Endothelial cell of umbilical vein (primary cell): ENCODE measurements around the gene SUZ12. TPM values are rescaled to one million over a fixed set of nuclear protein-coding genes. Genes with fewer than 3 reads are reported as not detected.
A peak's percentile ranks its signal among the peaks of the same experiment; 100 is the strongest.

Experiments
- BruUV-seq: library from RNA; stranded (reverse); fragments of 400-500 nt; replicated peaks from 2 replicates; lab custom pipeline; 2021; lab: Mats Ljungman, UMichigan
- CTCF ChIA-PET: fragments of 300-600, 350-600 bp; sonication (Branson Sonifier 250); formaldehyde crosslinking; loops from one replicate; lab custom pipeline; 2021; ENCODE audit warnings: antibody characterized with exemption, inconsistent platforms; lab: Charles Lee
- POLR2A ChIA-PET: fragments of 300-600, 350-600 bp; sonication (Branson Sonifier 250); formaldehyde crosslinking; loops from one replicate; lab custom pipeline; 2021; ENCODE audit warnings: antibody characterized with exemption, inconsistent platforms; lab: Charles Lee
- DNase-seq: peaks from one replicate; pipeline ENCODE4 v3.0.0-alpha.2; 2011; ENCODE audit warnings: low read depth, low spot score
- FAIRE-seq: peaks from 2 replicates; lab custom pipeline; 2011; peaks lifted over from hg19 to GRCh38; lab: Jason Lieb, UNC
- H2AFZ ChIP-seq: 2 replicates; pipeline ENCODE4 v1.6.0; 2012; ENCODE audit warnings: low read depth, low read length, control low read depth, inconsistent platforms
- H3K27ac ChIP-seq: 2 replicates; pipeline ENCODE4 v1.5.1; 2011; ENCODE audit warnings: low read depth, mild to moderate bottlenecking, control low read depth, low read length, moderate library complexity; ENCODE audit not compliant: insufficient read depth
- H3K27me3 ChIP-seq, 2 experiments: 2 replicates each; pipeline versions ENCODE4 v1.6.0 to v1.6.1; 2011; ENCODE audit warnings: low read length in 2 of 2, mixed read lengths in 1 of 2; ENCODE audit not compliant: control insufficient read depth in 2 of 2, insufficient read depth in 2 of 2
- H3K36me3 ChIP-seq, 2 experiments: 2 replicates in 1 of 2; 3 replicates in 1 of 2; pipeline ENCODE4 v1.5.1; 2011; ENCODE audit warnings: low read length in 2 of 2, mild to moderate bottlenecking in 1 of 2, moderate library complexity in 1 of 2; ENCODE audit not compliant: control insufficient read depth in 2 of 2, insufficient read depth in 2 of 2; ENCODE audit errors: extremely low read depth in 1 of 2
- H3K4me1 ChIP-seq: 3 replicates; pipeline ENCODE4 v1.5.1; 2011; ENCODE audit warnings: mild to moderate bottlenecking, low read length; ENCODE audit not compliant: control insufficient read depth, insufficient read depth; ENCODE audit errors: extremely low read depth
- H3K4me2 ChIP-seq: 2 replicates; pipeline ENCODE4 v1.6.1; 2011; ENCODE audit warnings: low read length, control low read depth, mixed read lengths; ENCODE audit not compliant: insufficient read depth
- H3K4me3 ChIP-seq, 3 experiments: fragments of 200-600 bp in 1 of 3; sonication (generic), shearing (Covaris generic) in 1 of 3; replicated peaks in 1 of 3; 2 replicates each; pipeline ENCODE4 v1.5.1; 2011 to 2016; ENCODE audit warnings: control low read depth in 3 of 3, low read length in 3 of 3, mild to moderate bottlenecking in 2 of 3, inconsistent platforms in 1 of 3, low read depth in 1 of 3, moderate library complexity in 1 of 3; ENCODE audit not compliant: insufficient read depth in 1 of 3
- H3K79me2 ChIP-seq: 2 replicates; pipeline ENCODE4 v1.6.0; 2012; ENCODE audit warnings: low read length, inconsistent platforms; ENCODE audit not compliant: control insufficient read depth, insufficient read depth
- H3K9ac ChIP-seq: replicated peaks from 2 replicates; pipeline ENCODE3; 2011; ENCODE audit warnings: low read length, control low read depth; ENCODE audit not compliant: insufficient read depth; ENCODE audit errors: extremely low read depth
- H3K9me1 ChIP-seq: replicated peaks from 3 replicates; pipeline ENCODE4 v1.6.0; 2011; ENCODE audit warnings: mild to moderate bottlenecking, low read length; ENCODE audit not compliant: control insufficient read depth, insufficient read depth; ENCODE audit errors: extremely low read depth
- H3K9me3 ChIP-seq: replicated peaks from 2 replicates; pipeline ENCODE4 v1.5.1; 2012; ENCODE audit warnings: low read length, inconsistent platforms; ENCODE audit not compliant: control insufficient read depth, insufficient read depth
- H4K20me1 ChIP-seq: replicated peaks from 2 replicates; pipeline ENCODE3; 2011; ENCODE audit warnings: mild to moderate bottlenecking, low read length; ENCODE audit not compliant: control insufficient read depth, insufficient read depth; ENCODE audit errors: extremely low read depth
- CTCF ChIP-seq, 2 donors: IDR thresholded peaks; 1 replicate in 1 of 2; 2 replicates in 1 of 2; pipeline ENCODE4 v1.5.1; 2011; ENCODE audit warnings: low read length in 2 of 2, mild to moderate bottlenecking in 2 of 2, moderate library complexity in 2 of 2, control low read depth in 1 of 2, inconsistent platforms in 1 of 2, low read depth in 1 of 2; ENCODE audit not compliant: insufficient read depth in 1 of 2; ENCODE audit errors: extremely low read depth in 1 of 2
- EZH2 ChIP-seq: IDR thresholded peaks from 2 replicates; pipeline ENCODE4 v1.6.1; 2012; ENCODE audit warnings: borderline replicate concordance, low read depth, mild to moderate bottlenecking, moderate library complexity, low read length, inconsistent platforms; ENCODE audit not compliant: severe bottlenecking
- FOS ChIP-seq: IDR thresholded peaks from 2 replicates; pipeline ENCODE4 v1.6.1; 2011; ENCODE audit warnings: mild to moderate bottlenecking, low read length, moderate library complexity, borderline replicate concordance; ENCODE audit not compliant: insufficient read depth
- GATA2 ChIP-seq: IDR thresholded peaks from 2 replicates; pipeline ENCODE4 v1.7.0; 2011; ENCODE audit warnings: low read depth, mild to moderate bottlenecking, moderate library complexity, mixed read lengths, low read length; ENCODE audit not compliant: insufficient read length, insufficient read depth
- JUN ChIP-seq: IDR thresholded peaks from 2 replicates; pipeline ENCODE4 v1.6.1; 2011; ENCODE audit warnings: borderline replicate concordance, low read depth; ENCODE audit not compliant: insufficient read length, insufficient read depth
- MYC ChIP-seq: IDR thresholded peaks from one replicate; pipeline ENCODE4 v1.6.1; 2011; ENCODE audit warnings: mild to moderate bottlenecking, low read depth, low read length
- POLR2A ChIP-seq: IDR thresholded peaks from 2 replicates; pipeline ENCODE4 v1.6.1; 2012; ENCODE audit warnings: low read depth, mild to moderate bottlenecking, control low read depth, low read length
- POLR2AphosphoS5 ChIP-seq: IDR thresholded peaks from 2 replicates; pipeline ENCODE4 v1.6.1; 2012; ENCODE audit warnings: low read depth, mild to moderate bottlenecking, control low read depth, low read length, moderate library complexity; ENCODE audit not compliant: insufficient read depth
- dilution Hi-C: fragments of 300-500 bp; cut with MboI; formaldehyde crosslinking; loops from one replicate; pipeline ENCODE4 v1.15.0; 2019; ENCODE audit warnings: low sequenced_read_pairs; ENCODE audit not compliant: extremely low pct_ligation_motif_present
- intact Hi-C: fragments of 100-400 bp; cut with micrococcal nuclease; formaldehyde crosslinking; loops from one replicate; pipeline ENCODE4 v1.10.0; 2022
- polyA plus RNA-seq, 4 experiments: library from polyadenylated mRNA; depleted of rRNA in 3 of 4; stranded (reverse) in 3 of 4; unstranded in 1 of 4; fragments of >200 nt; gene quantifications; 2 replicates each; pipeline versions ENCODE4 v1.2.1 to v1.2.3, GENCODE V29; 2011 to 2012; ENCODE audit warnings: missing spikeins in 1 of 4
- total RNA-seq: library from RNA; stranded (reverse); gene quantifications from 2 replicates; pipeline ENCODE4 v1.2.3, GENCODE V29; 2021
- TF ChIP-seq, protein P1 (sequence below): IDR thresholded peaks from 2 replicates; pipeline ENCODE4 v1.6.1; 2011; ENCODE audit not compliant: insufficient read depth, insufficient read length

SUZ12 gene
- total and polyA plus RNA-seq, 2 donors (not counting 3 experiments of a cell fraction or from before 2014, with no cell fraction given): 7.8 to 30.9 TPM

DNA sequence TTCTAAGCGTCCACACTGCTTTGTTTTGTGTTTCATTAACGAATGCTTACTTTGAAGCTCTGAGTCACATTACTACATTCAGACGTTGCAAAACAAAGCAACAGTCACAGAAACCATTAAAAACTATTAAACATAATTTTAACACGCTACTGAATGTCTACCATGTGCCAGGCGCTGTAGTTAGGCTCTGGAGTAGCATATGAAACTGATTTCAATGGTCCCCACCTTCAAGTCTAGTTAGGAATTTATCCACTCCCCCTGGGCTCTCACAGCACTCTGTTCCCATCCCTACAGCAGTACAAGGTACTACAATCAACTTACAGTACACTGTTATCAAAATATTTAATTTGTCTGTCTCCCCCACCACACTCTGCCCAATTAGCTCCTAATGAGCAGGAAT is 35.9 kb upstream of the SUZ12 start:
- TF ChIP-seq MYC: no peak
- no peak for TF ChIP-seq POLR2A
- no peak for TF ChIP-seq EZH2
- TF ChIP-seq CTCF (IDR thresholded peaks at IDR 0.05; ENCODE audit: extremely low read depth in 1 of 2, insufficient read depth in 1 of 2, low read depth in 1 of 2, low read length in 2 of 2): no peak
- TF ChIP-seq POLR2AphosphoS5: no peak
- TF ChIP-seq JUN: no peak
- TF ChIP-seq GATA2: no peak
- no peak for TF ChIP-seq FOS
- TF ChIP-seq, protein P1, sequence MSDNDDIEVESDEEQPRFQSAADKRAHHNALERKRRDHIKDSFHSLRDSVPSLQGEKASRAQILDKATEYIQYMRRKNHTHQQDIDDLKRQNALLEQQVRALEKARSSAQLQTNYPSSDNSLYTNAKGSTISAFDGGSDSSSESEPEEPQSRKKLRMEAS: no peak
- H2AFZ ChIP-seq: peak overlapping the region; percentile 71
- intact Hi-C loops (loop anchor here (1.0 kb wide), 5 partner anchors 16 to 464 kb away; partner anchors contain the start of gene COPRS), dilution Hi-C loops (no loop called here)
- POLR2A ChIA-PET: no interaction called here
- peak overlapping the region; percentile 85 for H3K4me2 ChIP-seq
- CTCF ChIA-PET: interaction anchor here (0.7 to 2.7 kb wide), 19 partner anchors 10 to 512 kb away, joined by 3 to 15 read pairs (median 5); partner anchors contain the start of gene COPRS
- H3K27me3 ChIP-seq: no peaks in the 10 kb centered on the region
- no peak overlapping the region for H3K27ac ChIP-seq
- BruUV-seq: no TSS peak
- H3K9me1 ChIP-seq: no peaks in the 10 kb centered on the region
- H3K79me2 ChIP-seq: peaks cover 18% of the 10 kb centered on the region
- no peak for DNase-seq
- no peaks in the 10 kb centered on the region for H3K9me3 ChIP-seq
- H3K4me3 ChIP-seq: peak overlapping the region; percentile 71 to 92 (median 71)
- peak overlapping the region; percentile 58 for H3K9ac ChIP-seq
- H3K36me3 ChIP-seq: peaks cover 3 to 9% of the 10 kb centered on the region in 2 experiments
- FAIRE-seq: peak; percentile 31
- peaks cover 5% of the 10 kb centered on the region for H3K4me1 ChIP-seq
- no peaks in the 10 kb centered on the region for H4K20me1 ChIP-seq
